Stimulated activated CD4-positive, alpha-beta T cell treated with anti-CD3 and anti-CD28 coated beads, Interleukin-12 subunit alpha, Interleukin-12 subunit beta, amount 100 ng/mL, for 24 hours (primary cell): Measurements from ENCODE around the gene INPP5F.

Source experiments
- DNase-seq, 2 experiments: peaks; one replicate each; pipeline ENCODE4 v3.0.0-alpha.2; 2020; ENCODE audit warnings: low read depth in 2 of 2

Gene INPP5F

GRCh38 chr10:119817991-119818888 lies 92.4 kb downstream of the INPP5F start:
- no peak for DNase-seq

GRCh38 chr10:119818889-119819270 lies 93.0 kb downstream of the INPP5F start:
- DNase-seq, result no peak

- DNase-seq, result no peak
Measured at GRCh38 chr10:119821182-119821581, 95.3 kb downstream of the INPP5F start.

- no peak for DNase-seq
Measured at GRCh38 chr10:119824299-119824698, 98.4 kb downstream of the INPP5F start.

GRCh38 chr10:119826771-119827170 lies 100.9 kb downstream of the INPP5F start:
- no peak for DNase-seq

- no peak for DNase-seq
Measured at GRCh38 chr10:119827430-119827829, 101.6 kb downstream of the INPP5F start.

- no peak for DNase-seq
Measured at GRCh38 chr10:119829429-119829828, 103.6 kb downstream of the INPP5F start.

- no peak for DNase-seq
Measured at GRCh38 chr10:119830851-119831250, 105.0 kb downstream of the INPP5F start.

- no peak for DNase-seq
Measured at GRCh38 chr10:119831656-119832055, 105.8 kb downstream of the INPP5F start.

- DNase-seq, result no peak
Measured at GRCh38 chr10:119832951-119833350, 107.1 kb downstream of the INPP5F start.

- DNase-seq, result no peak
Measured at GRCh38 chr10:119834188-119834587, 108.3 kb downstream of the INPP5F start.

- DNase-seq, result no peak
Measured at GRCh38 chr10:119845656-119846055, 119.8 kb downstream of the INPP5F start.

- no peak for DNase-seq
Measured at GRCh38 chr10:119849031-119849789, 123.4 kb downstream of the INPP5F start.

GRCh38 chr10:119849944-119850343 lies 124.1 kb downstream of the INPP5F start:
- DNase-seq, result no peak

- DNase-seq, result no peak
Measured at GRCh38 chr10:119852277-119852676, 126.4 kb downstream of the INPP5F start.

- no peak for DNase-seq
Measured at GRCh38 chr10:119852822-119853221, 127.0 kb downstream of the INPP5F start.

GRCh38 chr10:119853574-119853973 lies 127.7 kb downstream of the INPP5F start:
- DNase-seq, result no peak

- no peak for DNase-seq
Measured at GRCh38 chr10:119858063-119858462, 132.2 kb downstream of the INPP5F start.

GRCh38 chr10:119859420-119860258 lies 133.8 kb downstream of the INPP5F start:
- DNase-seq, result no peak

- DNase-seq, result no peak
Measured at GRCh38 chr10:119860866-119861607, 135.2 kb downstream of the INPP5F start.

- DNase-seq, result no peak
Measured at GRCh38 chr10:119862524-119862923, 136.7 kb downstream of the INPP5F start.
